IPS-20b (cell line): ENCODE results near the gene PDLIM7.

Source experiments
- H3K27ac ChIP-seq: one replicate; pipeline ENCODE4 v1.5.1; 2013; ENCODE audit warnings: low read length
- H3K27me3 ChIP-seq: 2 replicates; pipeline ENCODE4 v1.6.1; 2013; ENCODE audit warnings: mild to moderate bottlenecking, low read length, inconsistent platforms; ENCODE audit not compliant: insufficient read depth
- H3K36me3 ChIP-seq: 2 replicates; pipeline ENCODE4 v1.6.1; 2013; ENCODE audit warnings: low read depth, mild to moderate bottlenecking, inconsistent platforms, low read length, moderate library complexity; ENCODE audit not compliant: insufficient read depth
- H3K4me1 ChIP-seq: 2 replicates; pipeline ENCODE4 v1.6.1; 2013; ENCODE audit warnings: mild to moderate bottlenecking, control low read depth, inconsistent platforms, low read length, moderate library complexity; ENCODE audit not compliant: insufficient read depth
- H3K4me3 ChIP-seq: 2 replicates; pipeline ENCODE4 v1.5.1; 2013; ENCODE audit warnings: mild to moderate bottlenecking, low read length, inconsistent platforms
- H3K9ac ChIP-seq: 2 replicates; pipeline ENCODE4 v1.6.1; 2013; ENCODE audit warnings: low read depth, mild to moderate bottlenecking, inconsistent platforms, low read length, moderate library complexity
- H3K9me3 ChIP-seq: 2 replicates; pipeline ENCODE4 v1.6.1; 2013; ENCODE audit warnings: mild to moderate bottlenecking, low read depth, low read length, inconsistent platforms; ENCODE audit not compliant: insufficient read depth

Gene PDLIM7

DNA sequence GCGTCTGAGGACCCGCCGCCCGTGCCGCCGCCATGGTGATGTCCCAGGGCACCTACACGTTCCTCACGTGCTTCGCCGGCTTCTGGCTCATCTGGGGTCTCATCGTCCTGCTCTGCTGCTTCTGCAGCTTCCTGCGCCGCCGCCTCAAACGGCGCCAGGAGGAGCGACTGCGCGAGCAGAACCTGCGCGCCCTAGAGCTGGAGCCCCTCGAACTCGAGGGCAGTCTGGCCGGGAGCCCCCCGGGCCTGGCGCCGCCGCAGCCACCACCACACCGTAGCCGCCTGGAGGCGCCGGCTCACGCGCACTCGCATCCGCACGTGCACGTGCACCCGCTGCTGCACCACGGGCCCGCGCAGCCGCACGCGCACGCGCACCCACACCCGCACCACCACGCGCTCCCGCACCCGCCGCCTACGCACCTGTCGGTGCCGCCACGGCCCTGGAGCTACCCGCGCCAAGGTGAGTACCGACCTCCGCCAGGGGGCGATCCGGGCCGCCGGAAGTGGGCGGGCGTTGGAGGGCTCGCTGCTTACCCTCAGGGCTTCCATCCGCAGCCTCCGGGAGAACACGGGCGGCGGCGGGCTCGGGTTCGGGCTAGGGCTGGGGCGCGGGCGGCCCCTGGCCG is 42.3 kb downstream of the PDLIM7 start:
- Histone ChIP-seq H3K4me3 (peak overlapping the region; percentile 82), H3K9me3 (no peaks in the 10 kb centered on the region), H3K4me1 (peaks cover 5% of the 10 kb centered on the region; the same call in 1 of the 2 replicates), H3K27ac (no peak overlapping the region), H3K36me3 (peaks cover 34% of the 10 kb centered on the region), H3K27me3 (peaks cover 13% of the 10 kb centered on the region), H3K9ac (peak overlapping the region; percentile 83)

DNA sequence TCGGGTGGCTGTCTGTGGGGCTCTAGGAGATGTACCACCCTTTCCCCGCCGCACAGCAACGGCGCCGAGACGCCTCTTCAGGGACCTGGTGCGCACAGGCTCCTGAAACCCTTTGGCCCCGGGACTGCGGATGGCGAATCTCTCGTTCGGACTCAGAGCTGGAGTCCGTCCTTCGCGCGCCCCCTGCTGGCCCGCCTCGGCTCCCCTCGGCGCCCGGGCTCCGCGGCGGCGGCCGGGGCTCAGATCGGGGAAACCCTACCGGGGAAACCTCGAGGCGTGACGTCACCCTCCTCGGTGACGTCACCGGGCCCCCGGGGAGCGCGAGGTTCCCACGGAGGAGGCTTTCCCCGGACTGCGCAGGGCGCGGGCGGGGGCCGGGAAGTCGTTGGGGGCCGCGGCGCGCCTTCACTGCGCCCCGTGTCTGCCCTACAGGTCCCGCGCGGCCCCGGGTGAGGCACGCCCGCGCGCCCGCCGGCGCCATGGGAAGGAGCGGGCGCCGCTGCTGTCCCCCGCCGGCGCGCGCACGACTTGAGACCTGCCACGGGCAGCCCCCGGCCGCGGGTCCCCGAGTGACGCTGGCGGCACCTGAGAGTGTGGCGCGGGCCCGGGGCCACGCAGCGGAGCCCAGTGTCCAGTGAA is 42.9 kb downstream of the PDLIM7 start:
- Histone ChIP-seq H3K4me1 (peaks cover 5% of the 10 kb centered on the region; the same call in 1 of the 2 replicates), H3K27me3 (peaks cover 17% of the 10 kb centered on the region), H3K27ac (no peak overlapping the region), H3K36me3 (peaks cover 28% of the 10 kb centered on the region), H3K9me3 (no peaks in the 10 kb centered on the region), H3K9ac (peak overlapping the region; percentile 83), H3K4me3 (peak overlapping the region; percentile 82)

- peaks cover 5% of the 10 kb centered on the region; the same call in 1 of the 2 replicates for H3K4me1 ChIP-seq
- H3K9ac ChIP-seq: peak overlapping the region; percentile 83
- peaks cover 19% of the 10 kb centered on the region for H3K27me3 ChIP-seq
- H3K27ac ChIP-seq: no peak overlapping the region
- peak overlapping the region; percentile 82 for H3K4me3 ChIP-seq
- no peaks in the 10 kb centered on the region for H3K9me3 ChIP-seq
- peaks cover 22% of the 10 kb centered on the region for H3K36me3 ChIP-seq
Observed at GRCh38 chr5:177453852-177454396, 43.5 kb downstream of the PDLIM7 start.

- Histone ChIP-seq H3K36me3 (peaks cover 12% of the 10 kb centered on the region), H3K9ac (no peak overlapping the region), H3K4me3 (no peak overlapping the region), H3K9me3 (no peaks in the 10 kb centered on the region), H3K27me3 (peaks cover 29% of the 10 kb centered on the region), H3K27ac (no peak overlapping the region), H3K4me1 (peaks cover 10% of the 10 kb centered on the region; the same call in 1 of the 2 replicates)
Observed at GRCh38 chr5:177452688-177453638, 44.4 kb downstream of the PDLIM7 start.

DNA sequence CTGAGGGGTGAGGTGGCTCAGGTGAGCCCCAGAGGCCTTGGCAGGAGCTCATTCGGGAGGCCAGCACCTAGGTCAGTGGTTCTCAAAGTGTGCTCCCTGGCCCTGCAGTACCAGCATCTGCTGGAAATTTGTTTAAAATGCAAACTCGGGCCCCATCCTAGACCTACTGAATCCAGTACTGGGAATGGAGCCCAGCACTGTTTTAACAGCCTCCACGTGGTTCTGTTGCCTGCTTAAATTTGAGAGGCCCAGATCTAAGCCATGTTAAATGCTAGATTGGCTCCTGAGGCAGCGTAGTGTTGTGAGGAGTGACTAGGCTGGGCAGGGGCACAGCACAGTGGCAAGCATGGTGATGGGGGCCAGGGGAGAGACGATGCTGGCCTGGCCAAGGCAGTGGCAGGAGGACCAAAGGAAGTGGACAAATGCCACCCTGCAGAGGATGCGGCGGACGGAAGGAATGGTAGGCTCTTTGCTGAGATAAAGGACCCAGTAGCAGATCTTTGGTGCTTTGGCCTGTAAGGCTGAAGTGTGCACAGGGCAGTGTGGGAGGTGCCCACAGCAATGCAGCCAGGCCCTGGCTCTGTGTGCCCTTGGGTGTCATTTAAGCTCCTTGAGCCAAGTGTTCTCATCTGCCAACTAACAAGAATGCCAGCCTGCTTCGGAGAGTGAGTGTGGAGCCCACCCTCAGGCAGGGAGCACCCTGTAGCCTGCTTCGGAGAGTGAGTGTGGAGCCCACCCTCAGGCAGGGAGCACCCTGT is 46.6 kb downstream of the PDLIM7 start:
- Histone ChIP-seq H3K4me3 (no peak overlapping the region), H3K4me1 (peaks cover 6% of the 10 kb centered on the region; the same call in 1 of the 2 replicates), H3K9ac (no peak overlapping the region), H3K36me3 (no peaks in the 10 kb centered on the region), H3K9me3 (no peaks in the 10 kb centered on the region), H3K27ac (no peak overlapping the region), H3K27me3 (peaks cover 39% of the 10 kb centered on the region)

GRCh38 chr5:177449140-177450061 is 48.0 kb downstream of the PDLIM7 start:
- Histone ChIP-seq H3K27me3 (peaks cover 54% of the 10 kb centered on the region), H3K4me3 (no peak overlapping the region), H3K4me1 (peaks cover 6% of the 10 kb centered on the region; the same call in 1 of the 2 replicates), H3K27ac (no peak overlapping the region), H3K9ac (no peak overlapping the region), H3K9me3 (no peaks in the 10 kb centered on the region), H3K36me3 (no peaks in the 10 kb centered on the region)

DNA sequence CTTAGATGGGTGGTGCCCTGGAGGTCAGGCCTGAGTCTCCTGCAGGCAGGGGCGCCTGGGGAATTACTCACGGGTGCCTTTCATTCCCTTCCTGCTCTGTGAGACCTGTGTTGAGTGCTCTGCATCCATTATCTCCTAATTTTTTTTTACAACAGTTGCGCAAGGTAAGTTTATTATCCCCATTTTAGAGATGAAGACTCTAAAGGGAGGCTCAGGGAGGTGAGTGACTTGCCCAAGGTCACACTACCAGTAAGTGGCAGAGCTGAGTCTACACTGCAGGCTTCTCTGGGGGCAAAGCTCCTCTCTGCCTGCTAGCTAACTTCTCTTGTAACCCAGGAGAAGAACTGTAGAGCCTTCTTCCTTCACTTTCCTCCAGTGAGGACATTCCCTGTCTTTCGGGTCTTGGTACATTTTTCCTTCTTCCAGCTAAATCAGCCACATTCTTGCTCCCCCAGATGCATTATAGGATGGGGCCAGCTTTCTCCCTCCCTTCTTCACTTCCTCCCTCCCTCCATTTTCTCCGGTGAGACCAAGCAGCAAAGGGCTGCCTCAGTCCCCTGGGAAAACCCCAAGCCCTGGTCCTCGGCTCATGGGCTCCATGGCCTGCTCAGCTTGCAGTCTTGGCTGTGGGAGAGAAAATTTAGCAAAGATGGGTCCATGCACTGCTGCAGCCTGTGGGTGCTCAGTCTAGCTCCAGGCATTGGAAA is 49.0 kb downstream of the PDLIM7 start:
- H3K9ac ChIP-seq: peak overlapping the region; percentile 65; the same call in 1 of the 2 replicates
- H3K4me1 ChIP-seq: peaks cover 6% of the 10 kb centered on the region; the same call in 1 of the 2 replicates
- no peaks in the 10 kb centered on the region for H3K36me3 ChIP-seq
- H3K9me3 ChIP-seq: no peaks in the 10 kb centered on the region
- peak overlapping the region; percentile 63; the same call in 1 of the 2 replicates for H3K4me3 ChIP-seq
- no peak overlapping the region for H3K27ac ChIP-seq
- H3K27me3 ChIP-seq: peaks cover 50% of the 10 kb centered on the region

GRCh38 chr5:177447611-177448243 is 49.7 kb downstream of the PDLIM7 start:
- no peaks in the 10 kb centered on the region for H3K9me3 ChIP-seq
- H3K9ac ChIP-seq: peak overlapping the region; percentile 65; the same call in 1 of the 2 replicates
- peaks cover 45% of the 10 kb centered on the region for H3K27me3 ChIP-seq
- no peak overlapping the region for H3K27ac ChIP-seq
- H3K4me3 ChIP-seq: peak overlapping the region; percentile 63
- peaks cover 6% of the 10 kb centered on the region; the same call in 1 of the 2 replicates for H3K4me1 ChIP-seq
- no peaks in the 10 kb centered on the region for H3K36me3 ChIP-seq

DNA sequence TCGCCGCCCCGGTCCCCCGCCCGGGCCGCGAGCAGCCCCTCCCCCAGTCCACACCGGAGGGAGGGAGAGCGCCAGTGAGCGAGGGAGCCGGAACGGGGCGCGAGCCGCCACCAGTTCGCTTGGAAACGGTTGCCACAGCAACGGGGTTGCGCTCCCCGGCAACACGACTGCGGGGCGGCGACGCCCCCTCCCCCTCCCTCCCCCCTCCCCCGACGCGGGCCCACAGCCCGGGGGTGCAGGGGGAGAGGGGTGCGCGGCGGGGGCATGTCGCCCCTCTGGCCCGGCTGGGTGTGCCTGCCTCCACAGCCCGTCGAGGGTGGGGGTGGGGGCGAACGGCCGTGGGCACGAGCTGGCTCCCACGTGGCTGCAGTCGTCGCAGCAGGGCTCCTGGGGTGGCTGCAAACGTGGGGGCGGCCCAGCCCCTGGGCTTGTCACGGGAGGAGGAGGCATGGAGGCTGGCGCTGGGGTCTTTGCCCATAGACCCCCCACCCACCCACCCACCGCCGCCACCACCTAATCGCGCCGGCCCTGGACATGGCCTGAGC is 50.3 kb downstream of the PDLIM7 start:
- H3K27ac ChIP-seq: no peak overlapping the region
- H3K27me3 ChIP-seq: peaks cover 45% of the 10 kb centered on the region
- peak overlapping the region; percentile 65; the same call in 1 of the 2 replicates for H3K9ac ChIP-seq
- peak overlapping the region; percentile 67; the same call in 1 of the 2 replicates for H3K4me3 ChIP-seq
- no peaks in the 10 kb centered on the region for H3K36me3 ChIP-seq
- H3K4me1 ChIP-seq: peaks cover 6% of the 10 kb centered on the region; the same call in 1 of the 2 replicates
- H3K9me3 ChIP-seq: no peaks in the 10 kb centered on the region
